ENCODE data around the gene CHMP1B. TPM values are rescaled to one million over a fixed set of nuclear protein-coding genes. Genes with fewer than 3 reads are reported as not detected.

Gene CHMP1B
- total and polyA plus RNA-seq, 2 experiments from 2014 or later, result 47.1 to 47.8 TPM

- H3K9ac ChIP-seq, result no peak overlapping the region
- H3K9me3 ChIP-seq (ENCODE audit: low read depth), result no peaks in the 10 kb centered on the region
- H3K79me2 ChIP-seq (ENCODE audit: insufficient read depth), result no peaks in the 10 kb centered on the region
- TF ChIP-seq EZH2phosphoT487 (IDR thresholded peaks at IDR 0.05; ENCODE audit: insufficient read depth, low read depth) (no peak), EZH2 (IDR thresholded peaks at IDR 0.05; ENCODE audit: insufficient read depth, poor library complexity, severe bottlenecking) (no peak)
- 82 to 86% methylated on average over 6 of the region's 6 CpGs for WGBS, 2 experiments (ENCODE audit: low coverage in 1 of 2, low lambda C conversion rate in 2 of 2, missing lambda C conversion rate in 2 of 2)
- in situ Hi-C loops (cut with MboI), result no loop called here
- H3K36me3 ChIP-seq (ENCODE audit: low read depth), result no peaks in the 10 kb centered on the region
- peaks cover 18% of the 10 kb centered on the region; the same call in 1 of the 2 replicates for H3F3A ChIP-seq (ENCODE audit: insufficient read depth)
- H3K27me3 ChIP-seq (replicated peaks; ENCODE audit: insufficient read depth), result no peaks in the 10 kb centered on the region
- H3K4me2 ChIP-seq (ENCODE audit: unreplicated experiment), result no peak overlapping the region
- H4K20me1 ChIP-seq (ENCODE audit: insufficient read depth), result no peaks in the 10 kb centered on the region
- H3K9me2 ChIP-seq (ENCODE audit: insufficient read depth), result no peaks in the 10 kb centered on the region
- no peak overlapping the region for H2AFZ ChIP-seq
- H3K4me1 ChIP-seq (ENCODE audit: insufficient read depth), result peaks cover 10% of the 10 kb centered on the region
- no peak overlapping the region for H3K4me3 ChIP-seq
- H3K27ac ChIP-seq, result no peak overlapping the region
- no peak for DNase-seq
Measured at GRCh38 chr18:11862468-11863137, 11.4 kb downstream of the CHMP1B start.

- DNase-seq, result no peak
Measured at GRCh38 chr18:11864471-11864870, 13.3 kb downstream of the CHMP1B start.

GRCh38 chr18:11865071-11865470, 13.9 kb downstream of the CHMP1B start:
- H3F3A ChIP-seq (ENCODE audit: insufficient read depth), result no peaks in the 10 kb centered on the region
- TF ChIP-seq EZH2phosphoT487 (IDR thresholded peaks at IDR 0.05; ENCODE audit: insufficient read depth, low read depth) (no peak), EZH2 (IDR thresholded peaks at IDR 0.05; ENCODE audit: insufficient read depth, poor library complexity, severe bottlenecking) (no peak)
- in situ Hi-C loops (cut with MboI), result no loop called here
- H3K4me3 ChIP-seq, result no peak overlapping the region
- no peaks in the 10 kb centered on the region for H3K36me3 ChIP-seq (ENCODE audit: low read depth)
- no peaks in the 10 kb centered on the region for H3K27me3 ChIP-seq (replicated peaks; ENCODE audit: insufficient read depth)
- peaks cover 3% of the 10 kb centered on the region for H3K4me1 ChIP-seq (ENCODE audit: insufficient read depth)
- H3K4me2 ChIP-seq (ENCODE audit: unreplicated experiment), result no peak overlapping the region
- H2AFZ ChIP-seq, result no peak overlapping the region
- WGBS, 2 experiments (ENCODE audit: low coverage in 1 of 2, low lambda C conversion rate in 2 of 2, missing lambda C conversion rate in 2 of 2), result 89% methylated on average over 11 to 12 of the region's 12 CpGs
- DNase-seq, result no peak
- no peak overlapping the region for H3K27ac ChIP-seq
- no peaks in the 10 kb centered on the region for H3K9me2 ChIP-seq (ENCODE audit: insufficient read depth)
- H3K79me2 ChIP-seq (ENCODE audit: insufficient read depth), result no peaks in the 10 kb centered on the region
- H3K9ac ChIP-seq, result no peak overlapping the region
- no peaks in the 10 kb centered on the region for H3K9me3 ChIP-seq (ENCODE audit: low read depth)
- no peaks in the 10 kb centered on the region for H4K20me1 ChIP-seq (ENCODE audit: insufficient read depth)

More at GRCh38 chr18:11864471-11864870, 13.3 kb downstream of the CHMP1B start:
- no peaks in the 10 kb centered on the region for H3K9me2 ChIP-seq (ENCODE audit: insufficient read depth)
- no peaks in the 10 kb centered on the region; the same call in 1 of the 2 replicates for H3F3A ChIP-seq (ENCODE audit: insufficient read depth)
- WGBS, 2 experiments (ENCODE audit: low coverage in 1 of 2, low lambda C conversion rate in 2 of 2, missing lambda C conversion rate in 2 of 2), result 72 to 76% methylated on average over 2 of the region's 2 CpGs
- TF ChIP-seq EZH2phosphoT487 (IDR thresholded peaks at IDR 0.05; ENCODE audit: insufficient read depth, low read depth) (no peak), EZH2 (IDR thresholded peaks at IDR 0.05; ENCODE audit: insufficient read depth, poor library complexity, severe bottlenecking) (no peak)
- H4K20me1 ChIP-seq (ENCODE audit: insufficient read depth), result no peaks in the 10 kb centered on the region
- H3K9ac ChIP-seq, result no peak overlapping the region
- H3K27me3 ChIP-seq (replicated peaks; ENCODE audit: insufficient read depth), result no peaks in the 10 kb centered on the region
- H3K4me2 ChIP-seq (ENCODE audit: unreplicated experiment), result no peak overlapping the region
- no peaks in the 10 kb centered on the region for H3K9me3 ChIP-seq (ENCODE audit: low read depth)
- peaks cover 4% of the 10 kb centered on the region for H3K4me1 ChIP-seq (ENCODE audit: insufficient read depth)
- H3K27ac ChIP-seq, result no peak overlapping the region
- H2AFZ ChIP-seq, result no peak overlapping the region
- no peaks in the 10 kb centered on the region for H3K79me2 ChIP-seq (ENCODE audit: insufficient read depth)
- no peak overlapping the region for H3K4me3 ChIP-seq
- in situ Hi-C loops (cut with MboI), result no loop called here
- H3K36me3 ChIP-seq (ENCODE audit: low read depth), result no peaks in the 10 kb centered on the region

- TF ChIP-seq EZH2phosphoT487 (IDR thresholded peaks at IDR 0.05; ENCODE audit: insufficient read depth, low read depth), result no peak
- H3K36me3 ChIP-seq (ENCODE audit: low read depth), result no peaks in the 10 kb centered on the region
- in situ Hi-C loops (cut with MboI), result no loop called here
- H3K27ac ChIP-seq, result no peak overlapping the region
- no peaks in the 10 kb centered on the region for H3K9me2 ChIP-seq (ENCODE audit: insufficient read depth)
- no peak overlapping the region for H2AFZ ChIP-seq
- no peaks in the 10 kb centered on the region for H4K20me1 ChIP-seq (ENCODE audit: insufficient read depth)
- DNase-seq, result no peak
- H3K79me2 ChIP-seq (ENCODE audit: insufficient read depth), result no peaks in the 10 kb centered on the region
- 75 to 82% methylated on average over 10 of the region's 10 CpGs for WGBS, 2 experiments (ENCODE audit: low coverage in 1 of 2, low lambda C conversion rate in 2 of 2, missing lambda C conversion rate in 2 of 2)
- no peaks in the 10 kb centered on the region for H3K27me3 ChIP-seq (replicated peaks; ENCODE audit: insufficient read depth)
- no peaks in the 10 kb centered on the region for H3K9me3 ChIP-seq (ENCODE audit: low read depth)
- no peak overlapping the region for H3K9ac ChIP-seq
- H3K4me2 ChIP-seq (ENCODE audit: unreplicated experiment), result no peak overlapping the region
- H3F3A ChIP-seq (ENCODE audit: insufficient read depth), result no peaks in the 10 kb centered on the region
- H3K4me3 ChIP-seq, result no peak overlapping the region
- no peaks in the 10 kb centered on the region for H3K4me1 ChIP-seq (ENCODE audit: insufficient read depth)
Measured at GRCh38 chr18:11866329-11866728, 15.1 kb downstream of the CHMP1B start.

Measured in GM23248 (cell line).